ENCODE results near the gene GDPD2. TPM values are rescaled to one million over a fixed set of nuclear protein-coding genes. Genes with fewer than 3 reads are reported as not detected.

GDPD2 gene
- total RNA-seq, 4 donors from 2014 or later, result not detected

GRCh38 chrX:70426286-70427278 lies 3.5 kb downstream of the GDPD2 start:
- Histone ChIP-seq H3K27me3 (no peaks in the 10 kb centered on the region), H3K36me3 (no peaks in the 10 kb centered on the region), H3K27ac (no peak overlapping the region), H3K9me3 (no peaks in the 10 kb centered on the region), H3K4me3 (replicated peaks in 1 of 3) (no peak overlapping the region), H3K4me1 (no peaks in the 10 kb centered on the region)
- 87 to 91% methylated on average over 4 to 12 of the region's 15 CpGs for WGBS, 2 donors
- TF ChIP-seq POLR2A (IDR thresholded peaks at IDR 0.05), result no peak
- TF ChIP-seq CTCF (IDR thresholded peaks at IDR 0.05), result no peak
- intact Hi-C loops (cut with DNase I), result no loop called here
- no peak for DNase-seq

DNA sequence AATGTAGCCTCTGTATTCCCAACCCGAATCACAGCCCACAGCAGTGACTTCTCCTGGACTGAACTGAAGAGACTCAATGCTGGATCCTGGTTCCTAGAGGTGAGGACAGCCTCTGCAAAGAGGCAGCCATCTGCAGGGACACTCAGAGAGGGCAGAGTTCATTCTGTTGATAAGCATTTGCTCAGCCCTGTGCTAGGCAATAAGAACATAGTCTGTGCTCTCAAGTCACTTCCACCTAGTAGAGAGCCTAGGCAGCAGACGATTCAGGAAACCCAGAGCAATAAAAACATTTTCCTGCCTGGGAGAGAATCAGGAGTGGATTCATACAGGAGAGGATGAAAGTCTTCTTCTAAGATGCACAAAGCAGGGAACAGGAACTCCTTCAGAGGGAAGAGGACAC lies 4.3 kb downstream of the GDPD2 start:
- Histone ChIP-seq H3K27me3 (no peaks in the 10 kb centered on the region), H3K36me3 (no peaks in the 10 kb centered on the region), H3K4me1 (no peaks in the 10 kb centered on the region), H3K27ac (no peak overlapping the region), H3K4me3 (replicated peaks in 1 of 3) (no peak overlapping the region), H3K9me3 (no peaks in the 10 kb centered on the region)
- 60 to 67% methylated on average over 1 of the region's 2 CpGs for WGBS, 2 donors
- TF ChIP-seq CTCF (IDR thresholded peaks at IDR 0.05) (no peak), POLR2A (IDR thresholded peaks at IDR 0.05) (no peak)
- intact Hi-C loops (cut with DNase I), result no loop called here
- DNase-seq, result no peak

- Histone ChIP-seq H3K27ac (no peak overlapping the region), H3K27me3 (no peaks in the 10 kb centered on the region), H3K36me3 (no peaks in the 10 kb centered on the region), H3K4me1 (no peaks in the 10 kb centered on the region), H3K4me3 (replicated peaks in 1 of 3) (no peak overlapping the region), H3K9me3 (no peaks in the 10 kb centered on the region)
- TF ChIP-seq CTCF (IDR thresholded peaks at IDR 0.05), result no peak
- no peak for TF ChIP-seq POLR2A (IDR thresholded peaks at IDR 0.05)
- no peak for DNase-seq
- 94 to 96% methylated on average over 6 of the region's 6 CpGs for WGBS, 2 donors
- intact Hi-C loops (cut with DNase I), result no loop called here
Observed at GRCh38 chrX:70429759-70430158, 6.6 kb downstream of the GDPD2 start.

DNA sequence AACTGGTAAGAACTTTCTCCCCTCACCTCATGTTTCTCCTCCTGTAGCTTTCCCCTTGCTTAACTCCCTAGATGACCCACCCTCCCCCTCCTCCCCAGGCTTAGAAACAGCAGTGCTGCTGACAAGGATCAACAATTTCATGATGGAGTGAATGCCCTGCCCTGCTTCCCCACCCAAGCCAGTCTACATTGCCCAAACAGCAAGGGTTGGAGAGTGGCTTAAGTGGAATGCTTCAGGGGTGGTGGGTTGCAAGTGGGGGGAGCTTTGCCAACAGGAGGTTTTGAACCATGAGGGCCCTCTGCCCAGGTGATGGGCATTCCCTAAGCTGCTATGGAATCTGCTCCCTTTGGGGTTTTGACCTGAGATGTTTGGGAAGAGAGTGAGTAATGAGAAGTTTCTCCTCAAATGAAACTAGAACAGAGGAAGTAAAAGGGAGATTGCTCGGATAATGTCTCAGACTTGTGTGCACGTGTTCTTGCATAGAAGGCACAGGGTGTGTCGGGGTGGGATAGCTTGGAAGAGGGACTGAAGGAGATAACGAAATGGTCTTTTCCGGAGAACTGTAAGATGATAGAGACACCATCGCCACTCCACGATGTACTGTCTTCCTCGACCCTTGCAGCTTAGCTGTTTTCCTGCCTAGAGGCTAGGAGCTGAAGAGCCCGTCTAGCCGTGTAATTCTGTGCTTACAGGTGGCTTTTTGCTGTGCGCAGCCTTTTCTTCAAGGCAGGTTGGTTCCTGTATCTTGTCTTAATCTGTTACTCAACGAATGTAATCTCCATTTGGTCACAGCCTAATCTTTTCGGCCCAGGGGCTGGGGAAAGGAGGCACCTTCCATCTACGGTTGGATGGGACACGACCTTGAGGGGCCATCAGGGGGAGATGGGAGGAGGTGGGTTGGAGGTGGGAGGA lies 10.1 kb downstream of the GDPD2 start:
- no peaks in the 10 kb centered on the region for H3K36me3 ChIP-seq
- H3K4me1 ChIP-seq, result no peaks in the 10 kb centered on the region
- intact Hi-C loops (cut with DNase I), result no loop called here
- H3K27me3 ChIP-seq, result no peaks in the 10 kb centered on the region
- WGBS, 2 donors, result 59 to 77% methylated on average over 12 to 15 of the region's 15 CpGs
- no peak for DNase-seq
- H3K27ac ChIP-seq, result no peak overlapping the region
- peak overlapping the region in 1 of 3 donors; percentile 41 for H3K4me3 ChIP-seq (replicated peaks in 1 of 3)
- no peaks in the 10 kb centered on the region for H3K9me3 ChIP-seq
- TF ChIP-seq CTCF (IDR thresholded peaks at IDR 0.05) (no peak), POLR2A (IDR thresholded peaks at IDR 0.05) (no peak)

All from thyroid gland (tissue), 4 donors.